T-helper 1 cell treated with Interleukin-12 subunit alpha and Interleukin-12 subunit beta and Interleukin-4 antibody, amounts not matched to agents 30 ng/mL and 1 ng/mL, for 36 hours (primary cell): ENCODE results near the gene ABCC1. TPM values are rescaled to one million over a fixed set of nuclear protein-coding genes. Genes with fewer than 3 reads are reported as not detected.

ENCODE experiments used
- intact Hi-C: fragments of 100-400 bp; cut with micrococcal nuclease; formaldehyde crosslinking; loops from one replicate; pipeline ENCODE4 v1.15.1; 2024
- total RNA-seq: library from RNA; stranded (reverse); gene quantifications from 2 replicates; pipeline ENCODE4 v1.2.3, GENCODE V29; 2022

Gene ABCC1
- total RNA-seq, 1 donor from 2014 or later: 107 TPM

DNA sequence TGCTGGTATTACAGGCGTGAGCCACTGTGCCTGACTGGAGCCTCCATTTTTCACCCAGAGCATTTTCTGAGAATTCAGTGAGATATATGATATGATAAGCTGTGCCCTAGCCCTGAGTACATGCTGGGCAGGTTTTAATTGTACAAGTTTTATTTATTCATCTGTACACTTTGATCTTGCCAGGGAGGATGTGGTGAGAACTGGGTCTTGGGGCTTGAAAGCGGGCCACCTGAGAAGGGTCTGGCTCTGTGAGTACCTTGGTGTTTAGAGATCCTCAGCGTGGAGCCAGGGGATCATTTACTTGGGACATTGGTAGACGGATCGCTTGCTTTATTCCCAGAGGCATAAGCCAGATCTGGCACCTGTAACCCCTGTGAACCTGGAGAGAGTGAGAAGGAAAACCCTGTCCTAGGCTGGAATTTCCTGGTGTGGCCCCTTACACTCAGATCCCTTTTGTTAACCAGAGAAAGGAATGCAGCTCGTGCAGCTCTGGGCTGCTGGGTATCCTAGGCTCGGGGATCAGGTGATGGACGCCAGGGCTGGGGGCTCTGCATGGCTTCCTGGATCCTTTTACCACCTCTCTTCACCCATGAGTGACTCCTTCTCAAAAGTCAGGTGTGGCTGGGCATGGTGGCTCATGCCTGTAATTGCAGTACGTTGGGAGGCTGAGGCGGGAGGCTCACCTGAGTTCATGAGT lies 91.9 kb downstream of the ABCC1 start:
- intact Hi-C loops: no loop called here

DNA sequence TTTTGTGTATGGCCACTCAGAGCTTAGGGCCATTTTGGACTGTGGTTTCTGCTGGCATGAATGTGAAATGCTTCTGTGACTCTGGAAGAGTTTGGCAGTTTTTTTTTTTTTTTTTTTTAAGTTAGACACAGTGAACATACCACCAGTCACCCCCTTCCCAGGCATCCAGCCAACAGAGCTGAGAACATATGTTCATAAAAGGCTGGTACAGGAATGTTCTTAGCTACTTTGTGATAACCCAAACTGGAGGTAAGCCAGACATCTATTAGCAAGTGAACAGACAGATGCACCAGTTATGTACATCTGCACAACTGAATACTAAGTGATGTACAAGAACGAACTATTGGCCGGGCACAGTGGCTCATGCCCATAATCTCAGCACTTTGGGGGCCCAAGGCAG lies 92.7 kb downstream of the ABCC1 start:
- intact Hi-C loops: no loop called here

DNA sequence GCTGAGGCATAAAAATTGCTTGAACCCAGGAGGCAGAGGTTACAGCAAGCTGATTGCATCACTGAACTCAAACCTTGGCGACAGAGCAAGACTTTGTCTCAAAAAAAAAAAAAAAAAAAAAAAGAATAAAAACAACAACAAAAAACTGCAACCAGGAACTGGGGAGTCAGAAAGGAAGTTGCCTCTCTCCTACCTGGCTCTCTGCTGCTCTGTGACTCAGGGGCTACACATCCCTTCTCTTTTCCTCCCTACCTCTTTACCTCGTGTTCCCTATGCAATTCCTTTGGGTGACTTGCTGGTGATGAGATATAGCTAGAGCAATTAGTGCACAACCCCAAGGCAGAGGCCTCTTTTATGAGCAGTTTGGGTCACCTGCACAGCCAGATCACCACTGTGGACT lies 95.9 kb downstream of the ABCC1 start:
- intact Hi-C loops: no loop called here

DNA sequence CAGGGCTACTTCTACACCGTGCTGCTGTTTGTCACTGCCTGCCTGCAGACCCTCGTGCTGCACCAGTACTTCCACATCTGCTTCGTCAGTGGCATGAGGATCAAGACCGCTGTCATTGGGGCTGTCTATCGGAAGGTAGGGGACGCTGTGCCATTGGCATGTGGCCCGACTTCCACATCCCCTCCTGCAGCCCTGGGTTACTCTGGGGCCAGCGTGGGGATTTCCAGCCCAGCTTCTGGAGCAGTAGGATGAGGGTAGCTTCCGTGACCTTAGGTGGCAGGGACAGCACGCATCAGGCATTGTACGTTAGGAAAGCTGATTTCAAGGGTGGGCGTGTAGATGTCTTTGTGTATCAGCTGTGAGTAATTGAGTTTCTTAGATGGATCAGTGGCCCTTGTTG lies 96.5 kb downstream of the ABCC1 start:
- intact Hi-C loops: no loop called here

DNA sequence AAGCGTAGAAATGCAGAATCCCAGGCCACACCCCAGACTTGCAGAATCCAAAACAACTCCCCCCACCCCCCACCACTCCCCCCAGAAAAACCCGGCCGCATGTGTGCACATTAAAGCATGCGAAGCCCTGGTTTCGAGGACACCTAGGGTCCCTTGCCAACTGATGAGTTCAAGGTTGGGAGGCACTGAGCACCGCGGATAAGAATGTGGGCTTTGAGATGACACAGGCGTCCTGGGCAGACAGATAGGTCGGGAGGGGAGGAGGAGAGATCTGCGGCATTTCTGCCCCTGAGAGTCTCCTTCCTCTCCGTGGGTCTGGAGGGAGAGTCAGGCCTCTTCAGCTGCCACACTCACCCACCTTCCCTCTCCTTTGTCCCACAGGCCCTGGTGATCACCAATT lies 98.3 kb downstream of the ABCC1 start:
- intact Hi-C loops: no loop called here

GRCh38 chr16:16048904-16049582 lies 99.6 kb downstream of the ABCC1 start:
- intact Hi-C loops: no loop called here

DNA sequence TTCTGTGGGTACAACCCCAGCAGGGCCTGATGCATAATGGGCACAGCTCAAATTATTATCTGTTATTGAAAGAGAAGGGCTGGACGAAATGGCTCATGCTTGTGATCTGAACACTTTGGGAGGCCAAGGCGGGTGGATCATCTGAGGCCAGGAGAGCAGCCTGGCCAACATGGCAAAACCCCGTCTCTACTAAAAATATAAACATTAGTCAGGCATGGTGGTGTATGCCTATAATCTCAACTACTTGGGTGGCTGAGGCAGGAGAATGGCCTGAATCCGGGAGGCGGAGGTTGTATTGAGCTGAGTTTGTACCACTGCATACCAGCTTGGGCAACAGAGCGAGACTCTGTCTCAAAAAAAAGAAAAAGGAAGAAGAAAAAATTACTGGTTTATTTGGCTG lies 100.7 kb downstream of the ABCC1 start:
- intact Hi-C loops: no loop called here

GRCh38 chr16:16051132-16051531 lies 101.7 kb downstream of the ABCC1 start:
- intact Hi-C loops: no loop called here

DNA sequence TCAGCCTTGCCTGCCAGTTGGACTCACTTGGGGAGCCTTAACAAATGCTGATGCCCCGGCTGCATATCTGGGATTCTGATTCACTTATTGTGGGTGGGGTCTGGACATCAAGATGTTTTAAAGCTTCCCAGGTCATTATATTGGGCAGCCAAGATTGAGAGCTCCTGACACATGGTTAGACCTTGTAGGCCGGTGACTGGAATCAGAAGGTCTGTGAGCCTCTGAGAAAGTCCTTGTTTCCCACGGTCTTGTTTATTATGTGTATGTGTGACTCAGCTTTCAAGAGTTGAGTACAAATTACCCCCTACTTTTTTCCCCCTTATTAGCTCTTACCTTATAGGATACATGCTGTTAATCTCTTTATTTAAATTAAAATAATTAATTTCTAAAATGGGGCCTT lies 103.5 kb downstream of the ABCC1 start:
- intact Hi-C loops: no loop called here

- intact Hi-C loops: no loop called here
These were observed 107.7 kb downstream of the ABCC1 start for GRCh38 chr16:16057102-16057501.

DNA sequence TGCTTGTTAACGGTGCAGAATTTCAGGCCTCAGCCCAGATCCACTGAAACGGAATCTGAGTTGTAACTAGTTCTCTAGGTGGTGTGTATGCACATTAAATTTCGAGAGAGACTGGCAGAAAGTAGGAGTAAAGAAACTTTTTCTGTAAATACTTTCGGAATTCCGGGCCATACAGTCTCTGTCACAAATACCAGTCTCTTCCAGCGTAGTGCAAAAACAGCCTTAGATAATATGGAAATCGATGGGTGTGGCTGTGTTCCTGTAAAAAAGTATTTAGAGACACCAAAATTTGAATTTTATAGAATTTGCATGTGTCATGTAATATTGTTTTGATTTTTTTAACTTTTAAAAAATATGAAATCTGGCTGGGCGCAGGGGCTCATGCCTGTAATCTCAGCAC lies 109.7 kb downstream of the ABCC1 start:
- intact Hi-C loops: no loop called here

DNA sequence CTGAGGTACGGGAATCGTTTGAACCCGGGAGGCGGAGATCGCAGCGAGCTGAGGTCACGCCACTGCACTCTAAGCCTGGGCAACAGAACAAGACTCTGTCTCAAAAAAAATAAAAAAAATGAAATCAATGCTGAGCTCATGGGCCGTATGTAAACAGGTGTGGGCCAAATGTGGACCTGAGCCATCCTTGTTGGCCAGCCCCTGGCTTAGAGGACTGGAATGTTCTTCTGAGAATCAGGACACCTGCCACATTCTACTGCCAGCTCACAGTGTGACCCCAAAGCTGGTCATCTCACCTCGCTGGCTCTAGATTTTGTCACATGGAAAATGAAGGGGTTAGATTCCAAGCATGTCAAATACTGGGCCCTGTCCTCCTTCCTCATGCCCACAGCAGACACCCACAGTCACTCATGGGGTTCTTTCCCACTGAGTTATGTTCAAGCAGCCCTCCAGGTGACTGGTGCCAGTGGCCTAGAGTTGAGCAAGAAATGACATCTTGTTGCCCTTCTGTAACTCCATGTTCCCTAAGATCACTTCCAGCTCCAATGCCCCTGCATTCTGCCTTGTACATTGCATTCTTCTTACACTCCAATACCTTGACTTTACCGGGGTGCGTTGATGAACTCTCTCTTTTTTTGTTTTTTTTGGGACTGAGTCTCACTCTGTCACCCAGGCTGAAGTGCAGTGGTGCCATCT lies 110.6 kb downstream of the ABCC1 start:
- intact Hi-C loops: loop anchor here (5.0 kb wide), 1 partner anchor 98 kb away; no protein-coding TSS in a partner anchor

- intact Hi-C loops: loop anchor here (2.0 to 5.0 kb wide), 3 partner anchors 65 to 173 kb away; partner anchors contain the start of gene CEP20
These were observed 112.9 kb downstream of the ABCC1 start for GRCh38 chr16:16062023-16062937.

DNA sequence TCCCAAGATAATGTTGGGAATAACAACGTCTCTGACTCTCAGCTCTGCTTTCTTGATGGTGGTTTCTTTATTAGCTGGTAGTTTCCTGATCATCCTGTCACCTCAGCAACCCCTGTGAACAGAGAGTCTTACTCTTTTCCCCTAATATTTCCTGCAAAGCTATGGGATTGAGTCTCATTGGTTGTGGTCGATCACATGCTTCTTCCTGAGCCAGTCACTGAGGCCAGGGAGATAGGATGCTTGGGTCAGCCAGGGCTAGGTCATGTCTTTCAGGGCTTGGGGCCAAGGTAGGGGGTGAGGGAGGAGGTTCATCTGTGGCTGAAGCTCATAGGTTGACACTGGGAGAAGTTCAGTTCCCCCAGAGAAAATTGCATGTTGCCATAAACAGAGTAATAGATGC lies 114.3 kb downstream of the ABCC1 start:
- intact Hi-C loops: loop anchor here (2.0 to 5.0 kb wide), 3 partner anchors 63 to 175 kb away; partner anchors contain the start of gene CEP20

GRCh38 chr16:16064874-16065384 lies 115.5 kb downstream of the ABCC1 start:
- intact Hi-C loops: loop anchor here (5.0 kb wide), 1 partner anchor 103 kb away; no protein-coding TSS in a partner anchor

DNA sequence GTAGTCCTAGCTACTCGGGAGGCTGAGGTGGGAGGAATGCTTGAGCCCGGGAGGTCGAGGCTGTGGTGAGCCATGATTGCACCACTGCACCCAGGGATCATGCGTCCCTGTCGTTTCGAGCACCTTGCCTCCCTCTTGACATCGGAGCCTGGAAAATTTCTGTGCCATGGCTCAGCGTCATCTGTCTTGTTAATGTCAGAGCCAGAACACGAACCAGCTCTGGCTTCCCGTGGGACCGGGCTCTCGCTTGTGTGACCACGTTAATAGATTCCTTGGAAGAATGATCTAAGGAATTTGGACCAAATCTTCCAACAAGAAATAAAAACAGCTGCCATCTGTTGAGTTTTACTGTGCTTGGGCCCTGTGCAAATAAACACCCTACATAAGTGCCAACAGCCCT lies 117.7 kb downstream of the ABCC1 start:
- intact Hi-C loops: no loop called here

- intact Hi-C loops: no loop called here
These were observed 122.3 kb downstream of the ABCC1 start for GRCh38 chr16:16071631-16072244.

GRCh38 chr16:16073001-16073545 lies 123.7 kb downstream of the ABCC1 start:
- intact Hi-C loops: no loop called here

DNA sequence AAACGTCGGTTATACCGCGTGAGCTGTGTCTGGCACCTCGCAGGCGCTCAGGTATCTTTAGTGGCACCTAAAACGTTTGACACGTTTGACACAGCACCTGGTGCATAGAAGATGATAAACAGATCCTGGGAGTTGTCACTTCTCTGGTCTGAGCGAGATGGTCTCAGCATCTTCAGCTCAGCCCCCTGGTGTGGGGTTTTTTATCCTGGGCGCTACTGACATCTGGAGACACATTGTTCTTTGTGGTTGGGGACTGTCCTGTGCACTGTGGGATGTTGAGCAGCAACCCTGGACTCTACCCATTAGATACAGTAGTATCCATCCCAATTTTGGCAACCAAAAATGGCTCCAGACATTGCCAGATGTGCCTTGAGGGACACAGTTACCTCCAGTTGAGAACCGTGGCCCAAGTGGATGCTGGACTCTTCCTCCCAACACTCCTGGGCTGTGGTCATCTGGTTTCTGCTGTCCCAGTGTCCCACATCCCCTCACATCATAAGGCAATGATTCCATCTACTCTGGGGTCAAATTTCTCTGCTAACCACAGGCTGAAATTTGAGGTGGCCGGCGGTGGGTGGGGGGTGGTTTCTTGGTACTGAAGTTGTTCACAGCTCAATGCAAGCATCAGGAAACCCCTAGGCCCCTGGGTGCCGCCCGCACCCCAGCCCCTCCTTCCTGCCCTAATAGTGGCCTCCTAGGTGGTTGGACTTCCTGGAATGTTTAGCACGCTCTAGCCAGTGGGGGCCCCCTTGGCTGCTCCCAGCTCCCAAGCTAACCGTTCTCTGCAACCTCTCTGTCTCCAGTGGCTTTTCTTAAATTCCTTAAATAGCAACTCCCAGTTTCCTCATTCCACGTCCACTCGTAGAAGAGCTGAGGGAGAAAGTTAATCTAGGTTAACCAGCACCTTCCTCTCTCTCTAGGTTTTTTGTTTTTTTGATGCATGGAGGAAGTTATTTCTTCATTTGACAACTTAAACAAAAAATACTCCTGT lies 124.8 kb downstream of the ABCC1 start:
- intact Hi-C loops: no loop called here
